Activated T-helper 1 cell treated with anti-CD3 and anti-CD28 coated beads, Interleukin-2, amount 50 U/mL, for 16 hours (primary cell): Measurements from ENCODE around the gene TCIRG1.
"Not testable (repeated sequence)": the region's sequence is repeated elsewhere in the genome, so short reads cannot be mapped to it uniquely, and the experiment has no call there.

ENCODE experiments used
- DNase-seq, 2 donors: peaks; one replicate each; pipeline ENCODE4 v3.0.0-alpha.2; 2020; ENCODE audit warnings: low read depth in 1 of 2, low spot score in 1 of 2

Gene TCIRG1, protein sequence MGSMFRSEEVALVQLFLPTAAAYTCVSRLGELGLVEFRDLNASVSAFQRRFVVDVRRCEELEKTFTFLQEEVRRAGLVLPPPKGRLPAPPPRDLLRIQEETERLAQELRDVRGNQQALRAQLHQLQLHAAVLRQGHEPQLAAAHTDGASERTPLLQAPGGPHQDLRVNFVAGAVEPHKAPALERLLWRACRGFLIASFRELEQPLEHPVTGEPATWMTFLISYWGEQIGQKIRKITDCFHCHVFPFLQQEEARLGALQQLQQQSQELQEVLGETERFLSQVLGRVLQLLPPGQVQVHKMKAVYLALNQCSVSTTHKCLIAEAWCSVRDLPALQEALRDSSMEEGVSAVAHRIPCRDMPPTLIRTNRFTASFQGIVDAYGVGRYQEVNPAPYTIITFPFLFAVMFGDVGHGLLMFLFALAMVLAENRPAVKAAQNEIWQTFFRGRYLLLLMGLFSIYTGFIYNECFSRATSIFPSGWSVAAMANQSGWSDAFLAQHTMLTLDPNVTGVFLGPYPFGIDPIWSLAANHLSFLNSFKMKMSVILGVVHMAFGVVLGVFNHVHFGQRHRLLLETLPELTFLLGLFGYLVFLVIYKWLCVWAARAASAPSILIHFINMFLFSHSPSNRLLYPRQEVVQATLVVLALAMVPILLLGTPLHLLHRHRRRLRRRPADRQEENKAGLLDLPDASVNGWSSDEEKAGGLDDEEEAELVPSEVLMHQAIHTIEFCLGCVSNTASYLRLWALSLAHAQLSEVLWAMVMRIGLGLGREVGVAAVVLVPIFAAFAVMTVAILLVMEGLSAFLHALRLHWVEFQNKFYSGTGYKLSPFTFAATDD

DNA sequence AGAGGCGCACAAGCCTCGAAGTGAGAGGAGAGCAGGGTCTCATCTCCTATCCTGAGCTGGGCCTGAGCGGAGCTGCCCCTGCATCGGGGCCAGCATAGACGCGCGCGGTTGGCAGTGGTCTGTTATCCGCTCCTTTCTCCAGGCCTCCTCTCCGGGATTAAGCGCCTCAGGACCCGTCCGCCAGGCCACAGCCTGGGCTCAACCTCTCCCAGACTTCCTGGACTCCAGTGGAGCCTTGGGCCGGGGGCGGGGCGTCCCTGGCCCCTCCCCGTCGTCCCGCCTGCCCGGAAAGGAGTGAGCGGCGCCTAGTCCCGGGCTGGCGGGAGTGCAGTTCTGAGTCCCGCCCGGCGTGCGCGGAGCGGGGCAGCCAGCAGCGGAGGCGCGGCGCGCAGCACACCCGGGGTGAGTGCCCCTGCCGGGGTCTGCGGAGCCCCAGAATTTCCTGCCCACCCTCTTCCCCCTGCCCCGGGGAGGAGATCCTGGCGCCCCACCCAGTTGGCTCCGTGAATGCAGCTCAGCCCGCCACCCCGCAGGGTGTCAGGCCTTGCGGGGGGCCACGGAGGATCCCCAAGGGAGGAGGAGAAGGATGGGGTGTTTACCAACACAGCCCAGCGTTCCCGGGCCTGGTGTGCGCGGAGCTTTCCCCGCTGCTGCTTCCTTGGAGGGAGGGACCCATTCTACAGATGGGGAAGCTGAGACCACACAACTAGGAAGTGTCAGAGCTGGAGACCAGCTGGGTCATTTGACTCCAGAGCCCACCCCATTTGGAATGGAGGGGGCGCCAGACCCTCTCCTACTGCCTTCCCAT lies at the start of gene TCIRG1:
Gene TCIRG1, plus strand, starts transcription at position 308 of the 808 bp plus-strand sequence. CDS start 2,247 bp downstream, outside the sequence.
- DNase-seq, result peak; percentile 26 to 39

DNA sequence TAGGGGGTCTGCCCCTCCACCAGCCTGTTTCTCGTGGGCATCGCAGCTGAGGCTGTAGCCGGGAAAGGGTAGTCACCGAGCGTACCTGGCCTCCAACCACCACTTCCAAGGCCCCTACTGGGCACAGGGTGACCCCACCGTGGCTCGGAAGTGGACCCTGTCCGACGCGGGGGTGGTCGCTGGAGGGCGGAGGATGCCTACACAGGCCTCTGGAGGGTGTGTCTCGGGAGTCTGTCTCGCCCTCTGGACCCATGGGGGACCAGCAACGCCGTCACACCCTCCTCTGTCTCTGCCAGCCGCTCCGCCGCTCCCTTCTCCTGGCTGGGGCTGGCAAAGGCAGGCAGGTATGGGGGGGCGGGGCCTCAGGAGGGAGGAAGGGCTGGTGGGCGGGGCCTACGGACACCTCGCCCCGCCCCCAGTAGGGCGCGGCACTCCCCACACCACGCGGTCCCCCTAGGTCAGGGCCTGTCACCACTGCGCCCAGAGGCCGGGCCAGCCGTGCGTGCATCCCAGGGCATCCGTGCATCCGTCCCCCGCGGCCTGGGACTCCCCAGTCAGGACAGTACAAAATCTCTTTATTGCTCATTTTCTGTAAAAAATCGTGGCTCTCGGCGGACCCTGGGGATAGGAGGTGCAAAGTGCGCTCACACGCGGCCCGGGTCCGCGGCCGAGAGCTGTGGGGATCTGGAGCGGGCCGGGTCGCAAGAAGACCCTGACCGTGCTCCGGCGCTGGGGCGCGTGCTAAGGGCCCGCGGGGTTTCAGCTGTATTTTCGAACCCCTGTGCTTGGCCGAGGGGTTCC lies 48.1 kb upstream of the TCIRG1 start:
- DNase-seq, result not testable (repeated sequence)

DNA sequence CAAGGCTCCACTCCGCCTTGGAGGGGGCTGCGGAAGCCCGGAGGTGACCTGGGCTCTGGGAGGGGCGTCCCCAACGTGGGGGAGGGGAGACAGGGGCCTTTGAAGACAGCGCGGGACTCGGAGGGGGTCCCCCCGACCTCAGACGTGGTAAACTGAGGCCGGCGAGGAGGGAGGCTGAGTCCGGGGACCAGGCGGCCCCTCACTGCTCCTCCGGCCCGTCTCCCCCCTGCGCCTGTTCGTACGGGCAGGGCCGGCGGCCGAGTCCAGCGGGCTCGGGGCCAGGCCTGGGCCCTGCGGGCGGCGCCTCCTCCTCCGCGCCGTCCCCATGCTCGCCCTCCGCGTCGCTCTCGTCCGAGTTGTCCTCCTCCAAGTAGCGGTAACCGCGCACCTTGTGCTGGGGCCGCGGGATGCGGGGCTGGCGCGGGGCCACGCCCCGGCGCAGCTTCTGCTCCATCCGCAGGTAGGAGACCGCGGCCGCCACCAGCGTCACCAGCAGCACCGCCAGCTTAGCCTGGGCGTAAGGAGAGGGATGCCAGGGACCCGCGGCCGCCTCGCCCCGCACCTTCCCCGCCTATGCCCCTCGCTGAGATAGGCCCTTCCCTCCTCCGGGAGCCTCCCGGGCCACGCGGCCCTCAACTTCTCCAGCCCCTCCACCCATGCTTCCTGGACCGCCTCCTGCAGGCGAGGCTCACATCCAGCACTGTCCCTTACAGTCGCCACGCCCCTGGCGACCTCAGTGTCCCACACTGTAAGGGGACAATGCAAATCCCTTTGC lies 47.3 kb upstream of the TCIRG1 start:
- DNase-seq, result not testable (repeated sequence)

DNA sequence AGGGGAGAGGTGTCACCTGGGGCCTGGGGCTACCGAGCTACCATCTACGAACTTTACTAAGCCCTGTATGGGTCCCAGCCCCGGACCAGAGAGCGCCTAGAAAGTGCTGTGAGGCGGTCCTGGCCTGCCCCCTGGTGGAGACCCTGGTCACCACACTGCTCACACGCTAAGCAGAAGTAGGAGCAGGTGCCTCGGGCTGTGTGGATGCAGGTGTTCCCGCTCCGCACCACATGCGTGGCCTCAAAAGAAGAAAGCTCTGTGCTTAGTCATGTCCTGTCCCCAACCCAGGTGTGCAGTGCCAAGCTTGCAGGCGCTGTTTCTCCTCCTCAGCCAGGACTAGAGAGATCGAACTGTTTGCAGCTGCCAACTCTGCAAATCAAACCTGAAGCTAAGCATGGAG lies 45.0 kb upstream of the TCIRG1 start:
- DNase-seq, result peak in 1 of 2 donors; percentile 32

DNA sequence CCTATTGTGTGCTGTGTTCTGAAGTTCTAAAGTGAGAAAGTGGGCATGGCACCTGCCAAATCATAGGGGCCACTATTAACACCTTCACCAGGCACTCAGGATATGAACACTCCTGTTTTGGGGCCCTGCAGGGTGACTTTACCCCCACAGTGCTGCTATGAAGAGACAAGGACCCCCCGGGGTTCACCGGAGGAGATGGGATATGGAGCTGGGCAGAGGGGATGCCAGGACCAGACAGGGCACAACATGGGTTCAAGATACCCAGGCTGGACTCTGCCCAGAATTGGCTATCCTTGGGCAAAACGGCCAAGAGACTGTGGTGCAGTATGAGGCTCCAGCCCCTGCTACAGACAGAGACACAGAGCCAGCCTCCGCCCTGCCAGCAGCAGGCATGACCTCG lies 44.4 kb upstream of the TCIRG1 start:
- DNase-seq, result not testable (repeated sequence)

DNA sequence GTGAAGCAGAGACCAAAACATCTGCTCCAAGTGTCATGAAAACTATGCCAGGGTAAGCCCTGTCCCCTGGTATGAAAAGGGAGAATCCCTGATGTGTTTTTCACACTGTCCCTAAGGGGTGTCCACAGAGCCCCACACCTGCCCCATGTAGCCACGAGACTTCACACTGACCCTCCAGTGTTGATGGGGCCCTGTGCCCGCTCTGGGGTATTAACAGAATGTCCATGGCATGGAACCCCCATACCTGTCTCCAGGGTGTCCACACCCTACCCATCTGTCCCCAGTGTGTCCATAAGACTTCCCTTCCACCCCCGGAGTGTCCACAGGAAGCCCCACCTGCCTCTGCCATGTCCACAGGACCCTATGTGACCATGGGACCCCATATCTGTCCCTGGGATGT lies 43.7 kb upstream of the TCIRG1 start:
- not testable (repeated sequence) for DNase-seq

DNA sequence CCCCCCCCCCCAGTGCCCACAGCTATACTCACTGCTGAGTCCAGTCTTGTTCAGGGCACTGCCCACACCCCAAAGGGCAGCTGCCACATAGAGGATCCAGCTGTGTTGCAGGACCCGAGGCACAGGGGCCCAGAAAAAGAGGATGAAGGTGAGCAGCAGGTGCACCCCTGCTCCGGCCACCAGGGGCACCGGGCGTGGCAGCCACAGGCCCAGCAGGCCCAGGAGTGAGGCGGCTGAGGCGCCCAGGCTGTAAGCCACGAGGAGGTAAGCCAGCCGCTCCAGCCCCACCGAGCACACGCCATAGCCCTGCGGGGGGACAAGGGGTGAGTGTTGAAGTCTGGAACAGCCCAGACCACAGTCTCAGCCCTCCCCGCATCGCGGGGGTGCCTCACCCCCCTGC lies 43.2 kb upstream of the TCIRG1 start:
- DNase-seq, result not testable (repeated sequence)

DNA sequence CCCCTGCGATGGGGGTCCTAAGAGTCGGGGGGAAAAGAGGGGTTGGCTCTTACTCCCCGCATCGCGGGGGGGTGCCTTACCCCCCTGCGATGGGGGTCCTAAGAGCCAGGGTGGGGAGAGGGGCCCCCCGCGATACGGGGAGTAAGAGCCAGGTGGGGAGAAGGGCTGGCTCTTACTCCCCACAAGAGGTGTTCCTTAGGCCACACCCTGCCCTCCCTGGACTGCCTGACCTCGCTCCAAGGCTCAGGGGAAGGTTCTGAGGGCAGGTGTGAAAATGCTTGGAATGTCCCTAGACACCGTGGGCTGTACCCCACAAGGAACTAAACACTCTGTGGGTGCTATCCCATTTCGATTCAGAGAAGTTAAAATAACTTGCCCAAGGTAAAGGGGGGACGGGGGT lies 42.8 kb upstream of the TCIRG1 start:
- no peak for DNase-seq

DNA sequence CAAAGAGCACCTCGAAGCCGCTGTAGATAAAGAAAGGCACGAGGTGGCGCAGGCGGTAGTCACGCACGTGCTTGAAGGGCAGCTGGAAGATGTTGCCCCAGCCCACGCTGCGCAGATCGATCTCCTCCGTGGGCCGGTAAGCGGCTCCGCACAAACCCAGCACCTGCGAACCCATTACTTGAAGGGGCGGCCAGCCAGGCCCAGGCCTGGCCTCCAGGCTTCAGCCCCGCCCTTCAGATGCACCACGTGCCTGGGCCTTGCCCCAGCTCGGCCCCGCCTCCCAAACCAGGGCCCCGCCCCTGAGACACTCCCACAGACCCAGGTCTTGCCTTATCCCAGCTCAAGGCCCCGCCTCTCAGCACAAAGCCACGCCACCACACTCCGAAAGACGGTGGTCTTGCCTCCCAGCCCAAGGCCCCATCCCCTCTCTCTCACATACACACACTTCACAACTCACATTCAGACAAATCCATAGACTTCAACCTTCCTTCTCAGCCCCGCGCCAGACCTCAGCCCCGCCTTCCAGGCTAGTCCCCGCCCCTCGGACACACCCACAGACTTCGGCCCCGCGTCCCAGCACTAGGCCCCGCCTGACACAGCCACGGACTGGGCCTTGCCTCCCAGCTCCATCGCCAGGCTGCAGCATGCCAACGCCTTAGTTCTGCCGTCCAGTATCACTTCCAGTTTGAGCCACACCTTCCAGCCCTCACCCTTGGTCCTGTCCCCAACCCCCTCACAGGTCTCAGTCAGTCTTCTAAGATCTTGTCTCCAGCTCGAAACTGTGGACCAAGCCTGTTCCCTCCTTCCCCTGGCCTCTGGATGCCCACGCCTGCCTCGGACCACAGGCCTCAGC lies 42.0 kb upstream of the TCIRG1 start:
- DNase-seq, result no peak

DNA sequence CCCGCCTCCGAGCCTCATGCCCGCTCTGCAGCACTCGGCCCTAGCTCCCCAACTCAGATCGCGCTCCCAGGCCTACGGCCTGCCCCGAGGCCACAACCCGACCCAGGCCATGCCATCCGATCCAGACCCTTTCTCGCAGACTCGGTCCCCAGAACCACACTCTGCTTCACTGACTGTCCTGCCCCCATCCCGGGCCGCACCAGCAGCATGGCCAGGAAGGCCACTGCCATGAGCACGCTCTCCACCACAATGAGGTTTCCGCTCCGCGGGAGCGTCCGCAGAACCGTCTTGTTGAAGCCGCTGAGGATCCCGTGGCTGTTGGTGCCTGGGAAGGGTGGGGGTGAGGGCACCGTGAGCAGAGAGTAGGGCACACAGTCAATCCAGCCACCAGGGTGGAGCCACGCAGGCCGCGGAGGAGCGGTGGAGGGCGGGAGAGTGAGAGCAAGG lies 41.3 kb upstream of the TCIRG1 start:
- no peak for DNase-seq

DNA sequence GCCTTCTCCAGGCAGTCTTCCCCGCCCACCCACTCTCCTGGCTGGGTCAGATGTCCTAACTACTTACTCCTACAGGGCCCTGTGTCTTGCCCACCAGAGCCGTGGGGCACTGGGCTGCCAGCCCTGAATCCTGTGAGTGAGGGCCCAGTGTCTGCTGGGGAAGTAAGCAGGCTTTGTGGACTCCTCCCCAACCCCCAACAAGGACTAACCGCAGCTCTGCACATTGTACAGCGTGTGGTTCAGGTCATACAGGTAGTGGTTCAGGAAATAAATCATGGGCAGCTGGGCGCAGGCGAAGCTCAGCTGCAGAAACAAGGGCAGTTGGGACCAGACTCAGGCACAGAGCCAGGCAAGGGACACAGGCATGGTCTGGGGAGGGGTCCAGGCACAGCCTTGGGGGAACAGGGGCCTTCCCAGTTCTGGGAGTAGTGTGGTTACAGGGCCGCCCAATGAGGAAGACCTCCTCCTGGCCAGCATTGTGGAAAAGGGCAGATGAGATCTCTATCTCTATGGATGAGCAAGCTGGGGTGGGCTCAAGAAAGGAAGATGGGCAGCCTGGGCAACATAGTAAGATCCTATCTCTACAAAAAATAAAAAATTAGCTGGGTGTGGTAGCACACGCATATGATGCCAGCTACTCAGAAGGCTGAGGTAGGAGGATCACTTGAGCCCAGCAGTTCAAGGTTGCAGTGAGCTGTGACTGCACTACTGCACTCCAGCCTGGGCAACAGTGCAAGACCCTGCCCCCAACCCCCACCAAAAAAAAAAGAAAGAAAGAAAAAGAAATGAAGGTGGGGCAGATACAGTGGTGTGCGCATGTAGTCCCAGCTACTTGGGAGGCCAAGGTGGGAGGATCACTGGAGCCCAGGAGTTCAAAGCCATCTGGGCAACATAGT lies 40.4 kb upstream of the TCIRG1 start:
- no peak for DNase-seq

DNA sequence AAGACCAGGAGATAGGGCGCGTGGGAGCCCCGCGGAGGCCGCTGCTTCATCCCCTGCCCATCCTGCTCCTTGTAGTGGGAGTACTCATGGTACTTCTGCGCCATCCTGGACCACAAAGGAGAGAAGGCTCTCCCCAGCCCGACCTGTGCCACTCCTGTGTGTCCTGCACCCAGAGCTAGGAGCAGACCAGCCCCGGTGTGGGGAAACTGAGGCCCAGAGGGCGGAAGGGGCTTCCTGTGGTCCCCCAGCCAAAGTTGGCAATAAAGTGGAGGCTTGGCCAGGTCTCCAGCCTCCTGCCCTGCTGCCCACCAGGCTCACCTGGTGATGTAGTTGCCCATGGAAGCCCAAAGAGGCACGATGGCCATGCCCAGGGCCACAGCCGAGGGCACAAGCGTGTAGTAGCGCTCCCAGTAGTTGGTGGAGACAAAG lies 39.6 kb upstream of the TCIRG1 start:
- no peak for DNase-seq

DNA sequence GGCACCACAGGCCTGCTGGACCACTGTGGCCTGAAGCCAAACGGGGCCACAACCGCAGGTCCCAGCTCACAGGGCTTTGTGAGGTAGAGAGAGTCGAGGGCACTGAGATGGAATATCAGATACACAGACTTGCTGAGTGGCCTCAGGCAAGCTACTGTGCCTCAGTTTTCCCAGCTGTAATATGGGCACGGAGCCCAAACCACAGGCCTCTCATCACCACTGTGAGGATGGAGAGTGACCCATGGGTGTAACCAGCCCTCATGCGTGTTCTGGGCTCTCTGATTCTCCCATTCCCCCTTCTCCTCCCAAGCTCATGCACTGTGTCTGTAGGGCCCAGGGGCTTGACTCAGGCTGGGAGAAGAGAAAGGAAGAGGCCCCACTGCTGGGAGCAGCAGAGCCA lies 39.1 kb upstream of the TCIRG1 start:
- DNase-seq, result no peak

DNA sequence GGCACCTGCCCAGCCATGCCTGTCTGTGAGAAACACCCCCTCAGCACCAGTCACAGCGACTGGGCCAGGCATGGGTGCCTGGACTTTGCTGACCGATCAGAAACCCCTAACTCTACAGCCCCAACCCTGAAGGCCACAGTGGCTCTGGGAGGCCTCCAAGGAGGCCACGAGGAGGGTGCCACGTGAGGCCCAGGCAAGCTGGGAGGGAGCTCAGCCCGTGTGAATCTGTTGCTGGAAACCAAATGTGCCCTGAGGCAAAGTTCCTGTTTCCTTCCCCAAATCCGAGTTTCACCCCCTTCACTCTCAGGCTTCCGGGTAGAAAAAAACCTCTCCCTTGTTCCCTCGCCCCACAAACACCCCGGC lies 36.3 kb upstream of the TCIRG1 start:
- DNase-seq, result no peak

DNA sequence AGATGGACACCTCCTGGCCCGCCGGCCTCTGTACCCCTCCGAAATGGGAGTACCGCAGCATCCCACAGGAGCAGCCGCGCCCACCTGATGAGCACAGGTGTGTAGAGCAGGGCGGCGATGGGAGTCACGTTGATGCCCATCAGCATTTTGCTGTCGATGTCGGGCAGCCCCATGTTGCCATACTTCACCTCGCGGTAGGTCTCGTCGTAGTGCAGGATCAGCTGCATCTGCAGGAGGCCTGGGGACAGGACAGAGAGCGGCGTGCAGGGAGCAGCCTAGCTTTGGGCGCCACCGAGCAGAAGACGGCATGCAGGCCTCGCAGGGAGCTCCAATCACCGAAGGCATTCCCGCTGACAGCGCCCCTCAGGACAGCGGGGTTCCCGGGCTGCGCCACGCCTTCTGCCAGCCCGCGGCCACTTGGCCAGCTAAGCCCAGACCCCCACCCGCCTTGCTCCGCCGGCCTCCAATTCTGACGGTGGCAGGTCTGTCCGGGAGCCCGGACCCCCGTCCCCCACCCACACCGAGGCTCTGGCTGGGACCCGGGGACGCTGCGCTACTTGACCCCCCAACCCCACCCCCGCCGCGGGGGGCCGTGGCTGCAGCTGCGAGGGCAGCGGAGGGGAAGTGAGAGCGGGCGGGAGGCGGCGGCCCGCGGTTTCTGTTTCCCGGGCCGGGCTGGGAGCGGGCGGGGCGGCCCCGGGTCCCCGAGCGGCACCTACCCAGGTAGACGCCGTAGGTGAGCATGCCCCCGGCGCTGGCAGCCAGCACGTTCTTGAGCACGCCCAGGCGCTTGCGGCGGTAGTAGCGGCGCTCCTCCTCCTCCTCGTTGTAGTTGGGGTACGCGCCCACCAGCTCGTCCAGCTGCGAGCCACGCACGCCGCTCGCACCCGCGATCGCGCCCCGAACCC lies 35.6 kb upstream of the TCIRG1 start:
- peak; percentile 18 to 32 for DNase-seq

DNA sequence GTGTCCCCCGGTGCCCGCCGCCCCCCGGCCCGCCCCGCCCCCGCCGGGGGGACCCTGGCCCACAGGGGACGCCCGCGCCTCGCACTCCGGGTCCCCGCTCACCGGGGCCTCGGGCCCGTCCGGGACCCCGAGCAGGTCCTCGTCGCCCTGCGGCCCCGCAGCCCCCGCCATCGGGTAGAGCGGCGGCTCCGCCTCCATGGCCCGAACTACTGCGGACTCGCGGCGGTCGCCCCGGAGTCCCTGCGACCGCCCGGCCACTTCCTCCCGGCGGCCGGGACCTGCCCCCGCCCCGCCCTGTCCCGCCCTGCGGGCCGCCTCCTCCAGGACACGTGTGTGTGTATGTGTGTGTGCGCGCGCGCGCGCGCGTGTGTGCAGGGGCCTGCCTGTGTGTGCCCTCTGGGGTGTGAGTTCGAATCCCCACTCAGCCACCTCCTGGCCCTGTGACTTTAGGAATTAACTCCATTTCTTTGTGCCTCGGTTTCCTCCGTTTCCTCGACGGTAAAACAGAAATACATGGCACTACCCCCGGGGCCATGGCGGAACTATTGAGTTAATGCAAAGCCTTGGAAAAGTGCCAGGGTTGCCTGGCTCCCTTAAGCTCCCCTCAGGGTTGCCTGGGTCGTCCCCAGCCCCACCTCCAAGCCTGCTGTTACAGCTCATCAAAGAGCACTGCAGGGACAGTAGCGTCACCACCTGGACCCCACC lies 34.8 kb upstream of the TCIRG1 start, which contains the start of gene UNC93B1:
Gene UNC93B1, minus strand, starts transcription at position 252 of the 705 bp plus-strand sequence. Its CDS starts 54 bp downstream, at position 198.
- DNase-seq, result peak; percentile 56 to 63
